Neural cell (in vitro differentiated cells): ENCODE results near the gene SULT4A1. TPM values are rescaled to one million over a fixed set of nuclear protein-coding genes. Genes with fewer than 3 reads are reported as not detected.

Source experiments
- H2AFZ ChIP-seq: fragments of 200-600, 300-800 bp; sonication (generic), shearing (Covaris generic); 2 replicates; pipeline ENCODE4 v1.6.0; 2014; ENCODE audit warnings: low read depth, mild to moderate bottlenecking, antibody characterized with exemption, low read length, moderate library complexity
- H3F3A ChIP-seq: fragments of 200-600 bp; shearing (Covaris generic); 2 replicates; pipeline ENCODE4 v1.6.1; 2016; ENCODE audit warnings: mild to moderate bottlenecking, moderate library complexity, mixed read lengths, antibody characterized with exemption, low read length; ENCODE audit not compliant: insufficient read depth, poor library complexity, severe bottlenecking
- H3K27ac ChIP-seq: fragments of 200-600, 300-800 bp; sonication (generic), shearing (Covaris generic); 2 replicates; pipeline ENCODE4 v1.5.1; 2014; ENCODE audit warnings: mild to moderate bottlenecking, low read length, moderate library complexity
- H3K27me3 ChIP-seq: fragments of 300-800, 200-600 bp; sonication (generic), shearing (Covaris generic); 2 replicates; pipeline ENCODE4 v1.6.0; 2014; ENCODE audit warnings: mild to moderate bottlenecking, low read depth, low read length, moderate library complexity; ENCODE audit not compliant: insufficient read depth
- H3K36me3 ChIP-seq: fragments of 300-800, 200-600 bp; sonication (generic), shearing (Covaris generic); 2 replicates; pipeline ENCODE4 v1.5.1; 2014; ENCODE audit warnings: mild to moderate bottlenecking, antibody characterized with exemption, low read length, moderate library complexity; ENCODE audit not compliant: insufficient read depth
- H3K4me2 ChIP-seq: fragments of 300-800, 200-600 bp; sonication (generic), shearing (Covaris generic); 2 replicates; pipeline ENCODE4 v1.6.0; 2014; ENCODE audit warnings: mild to moderate bottlenecking, low read length
- H3K4me3 ChIP-seq: fragments of 300-800, 200-600 bp; sonication (generic), shearing (Covaris generic); 2 replicates; pipeline ENCODE4 v1.5.1; 2014; ENCODE audit warnings: mild to moderate bottlenecking, low read length, moderate library complexity
- H3K79me2 ChIP-seq: fragments of 200-600 bp; shearing (Covaris generic); replicated peaks from 2 replicates; pipeline ENCODE4 v1.6.0; 2014; ENCODE audit warnings: mild to moderate bottlenecking, low read length, moderate library complexity; ENCODE audit not compliant: insufficient read depth
- H3K9ac ChIP-seq: fragments of 300-800, 200-600 bp; sonication (generic), shearing (Covaris generic); 2 replicates; pipeline ENCODE4 v1.6.1; 2016; ENCODE audit warnings: mild to moderate bottlenecking, low read length, mixed read lengths
- H3K9me2 ChIP-seq: fragments of 200-600 bp; shearing (Covaris generic); 2 replicates; pipeline ENCODE4 v1.6.1; 2016; ENCODE audit warnings: mild to moderate bottlenecking, low read length, mixed read lengths; ENCODE audit not compliant: insufficient read depth
- H3K9me3 ChIP-seq: fragments of 200-600, 300-800 bp; sonication (generic), shearing (Covaris generic); 2 replicates; pipeline ENCODE4 v1.6.1; 2016; ENCODE audit warnings: mild to moderate bottlenecking, mixed run types, low read length, moderate library complexity, mixed read lengths
- H4K20me1 ChIP-seq: fragments of 200-600 bp; shearing (Covaris generic); 2 replicates; pipeline ENCODE4 v1.6.1; 2016; ENCODE audit warnings: mild to moderate bottlenecking, mixed run types; ENCODE audit not compliant: insufficient read depth
- EP300 ChIP-seq: fragments of 450-650 bp; conservative IDR thresholded peaks from 2 replicates; pipeline ENCODE4 v1.6.1; 2014; ENCODE audit warnings: antibody characterized with exemption, mild to moderate bottlenecking, moderate library complexity; ENCODE audit not compliant: poor library complexity, severe bottlenecking
- EZH2 ChIP-seq: fragments of 200-600, 300-800 bp; shearing (Covaris generic), sonication (generic); IDR thresholded peaks from 2 replicates; pipeline ENCODE4 v1.6.1; 2014; ENCODE audit warnings: antibody characterized with exemption, low read length, borderline replicate concordance, mild to moderate bottlenecking; ENCODE audit not compliant: insufficient read depth, poor library complexity, severe bottlenecking
- MXI1 ChIP-seq: fragments of 450-650 bp; conservative IDR thresholded peaks from 2 replicates; pipeline ENCODE4 v1.6.1; 2014; ENCODE audit warnings: antibody characterized with exemption, mild to moderate bottlenecking; ENCODE audit not compliant: poor library complexity, severe bottlenecking
- POLR2AphosphoS5 ChIP-seq: IDR thresholded peaks from 2 replicates; pipeline ENCODE4 v1.6.1; 2012
- RAD21 ChIP-seq: fragments of 450-650 bp; conservative IDR thresholded peaks from 2 replicates; pipeline ENCODE4 v1.6.1; 2014; ENCODE audit warnings: antibody characterized with exemption, mild to moderate bottlenecking, moderate library complexity
- SMC3 ChIP-seq: fragments of 450-650 bp; conservative IDR thresholded peaks from 2 replicates; pipeline ENCODE4 v1.6.1; 2014; ENCODE audit warnings: antibody characterized with exemption, mild to moderate bottlenecking, moderate library complexity; ENCODE audit not compliant: poor library complexity
- TAF1 ChIP-seq: IDR thresholded peaks from 2 replicates; pipeline ENCODE4 v1.6.1; 2012; ENCODE audit warnings: low read depth
- polyA plus RNA-seq: library from polyadenylated mRNA; depleted of rRNA; stranded (reverse); fragments of >200 nt; gene quantifications from 2 replicates; pipeline ENCODE4 v1.2.3, GENCODE V29; 2014
- TF ChIP-seq, protein P1 (sequence below): fragments of 450-650 bp; IDR thresholded peaks from 2 replicates; pipeline ENCODE4 v1.5.1; 2014; ENCODE audit warnings: antibody characterized with exemption, mild to moderate bottlenecking, moderate library complexity; ENCODE audit not compliant: poor library complexity, severe bottlenecking
- TF ChIP-seq, protein P2 (sequence below): IDR thresholded peaks from 2 replicates; pipeline ENCODE4 v1.6.1; 2012; ENCODE audit warnings: borderline replicate concordance

SULT4A1 gene
- polyA plus RNA-seq, 1 donor from 2014 or later: 182 TPM

DNA sequence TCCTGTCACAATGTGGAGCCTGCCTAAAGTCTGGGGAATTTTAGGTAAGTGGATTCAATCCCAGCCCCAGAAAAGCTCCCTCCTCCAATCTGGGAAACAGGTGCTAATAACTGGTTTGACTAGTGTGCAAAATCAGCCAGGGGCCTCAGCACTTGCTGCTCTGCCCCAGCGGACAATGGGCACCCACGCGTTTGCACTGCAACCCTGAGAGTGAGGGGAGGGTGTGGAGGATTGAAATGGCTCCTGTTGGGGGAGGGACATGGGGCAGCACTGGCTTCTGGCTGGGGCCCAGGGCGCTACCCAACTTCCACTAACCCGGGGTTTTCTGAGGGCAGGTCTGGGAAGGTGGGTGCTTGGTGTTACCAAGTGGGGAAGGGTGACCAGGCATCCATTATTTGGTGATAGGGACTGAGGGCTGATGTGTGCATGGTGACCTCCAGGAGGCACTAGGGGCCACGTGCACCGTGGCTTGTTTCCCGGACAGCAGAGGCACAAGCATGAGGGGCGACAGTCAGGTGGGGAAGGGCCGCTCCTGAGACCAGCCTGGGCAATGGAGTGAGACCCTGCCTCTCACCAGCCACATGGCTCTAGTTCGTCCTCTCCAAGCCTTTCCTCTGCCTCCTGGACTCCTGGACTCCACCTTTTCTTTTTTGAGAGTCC is 33.8 kb upstream of the SULT4A1 start:
- no peak overlapping the region for H3K4me3 ChIP-seq
- no peak overlapping the region for H3K27ac ChIP-seq
- H2AFZ ChIP-seq: no peak overlapping the region
- H3K79me2 ChIP-seq: no peaks in the 10 kb centered on the region
- TF ChIP-seq EZH2 (no peak), POLR2AphosphoS5 (no peak), SMC3 (no peak), EP300 (no peak), TAF1 (no peak), RAD21 (no peak), MXI1 (no peak)
- TF ChIP-seq, protein P1, sequence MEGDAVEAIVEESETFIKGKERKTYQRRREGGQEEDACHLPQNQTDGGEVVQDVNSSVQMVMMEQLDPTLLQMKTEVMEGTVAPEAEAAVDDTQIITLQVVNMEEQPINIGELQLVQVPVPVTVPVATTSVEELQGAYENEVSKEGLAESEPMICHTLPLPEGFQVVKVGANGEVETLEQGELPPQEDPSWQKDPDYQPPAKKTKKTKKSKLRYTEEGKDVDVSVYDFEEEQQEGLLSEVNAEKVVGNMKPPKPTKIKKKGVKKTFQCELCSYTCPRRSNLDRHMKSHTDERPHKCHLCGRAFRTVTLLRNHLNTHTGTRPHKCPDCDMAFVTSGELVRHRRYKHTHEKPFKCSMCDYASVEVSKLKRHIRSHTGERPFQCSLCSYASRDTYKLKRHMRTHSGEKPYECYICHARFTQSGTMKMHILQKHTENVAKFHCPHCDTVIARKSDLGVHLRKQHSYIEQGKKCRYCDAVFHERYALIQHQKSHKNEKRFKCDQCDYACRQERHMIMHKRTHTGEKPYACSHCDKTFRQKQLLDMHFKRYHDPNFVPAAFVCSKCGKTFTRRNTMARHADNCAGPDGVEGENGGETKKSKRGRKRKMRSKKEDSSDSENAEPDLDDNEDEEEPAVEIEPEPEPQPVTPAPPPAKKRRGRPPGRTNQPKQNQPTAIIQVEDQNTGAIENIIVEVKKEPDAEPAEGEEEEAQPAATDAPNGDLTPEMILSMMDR: no peak
- TF ChIP-seq, protein P2, sequence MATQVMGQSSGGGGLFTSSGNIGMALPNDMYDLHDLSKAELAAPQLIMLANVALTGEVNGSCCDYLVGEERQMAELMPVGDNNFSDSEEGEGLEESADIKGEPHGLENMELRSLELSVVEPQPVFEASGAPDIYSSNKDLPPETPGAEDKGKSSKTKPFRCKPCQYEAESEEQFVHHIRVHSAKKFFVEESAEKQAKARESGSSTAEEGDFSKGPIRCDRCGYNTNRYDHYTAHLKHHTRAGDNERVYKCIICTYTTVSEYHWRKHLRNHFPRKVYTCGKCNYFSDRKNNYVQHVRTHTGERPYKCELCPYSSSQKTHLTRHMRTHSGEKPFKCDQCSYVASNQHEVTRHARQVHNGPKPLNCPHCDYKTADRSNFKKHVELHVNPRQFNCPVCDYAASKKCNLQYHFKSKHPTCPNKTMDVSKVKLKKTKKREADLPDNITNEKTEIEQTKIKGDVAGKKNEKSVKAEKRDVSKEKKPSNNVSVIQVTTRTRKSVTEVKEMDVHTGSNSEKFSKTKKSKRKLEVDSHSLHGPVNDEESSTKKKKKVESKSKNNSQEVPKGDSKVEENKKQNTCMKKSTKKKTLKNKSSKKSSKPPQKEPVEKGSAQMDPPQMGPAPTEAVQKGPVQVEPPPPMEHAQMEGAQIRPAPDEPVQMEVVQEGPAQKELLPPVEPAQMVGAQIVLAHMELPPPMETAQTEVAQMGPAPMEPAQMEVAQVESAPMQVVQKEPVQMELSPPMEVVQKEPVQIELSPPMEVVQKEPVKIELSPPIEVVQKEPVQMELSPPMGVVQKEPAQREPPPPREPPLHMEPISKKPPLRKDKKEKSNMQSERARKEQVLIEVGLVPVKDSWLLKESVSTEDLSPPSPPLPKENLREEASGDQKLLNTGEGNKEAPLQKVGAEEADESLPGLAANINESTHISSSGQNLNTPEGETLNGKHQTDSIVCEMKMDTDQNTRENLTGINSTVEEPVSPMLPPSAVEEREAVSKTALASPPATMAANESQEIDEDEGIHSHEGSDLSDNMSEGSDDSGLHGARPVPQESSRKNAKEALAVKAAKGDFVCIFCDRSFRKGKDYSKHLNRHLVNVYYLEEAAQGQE: no peak
- H3K9me2 ChIP-seq: no peaks in the 10 kb centered on the region
- no peaks in the 10 kb centered on the region for H3F3A ChIP-seq
- H3K4me2 ChIP-seq: no peak overlapping the region
- no peaks in the 10 kb centered on the region for H3K9me3 ChIP-seq
- peaks cover 20% of the 10 kb centered on the region for H3K27me3 ChIP-seq
- no peak overlapping the region for H3K9ac ChIP-seq
- no peaks in the 10 kb centered on the region for H4K20me1 ChIP-seq
- no peaks in the 10 kb centered on the region for H3K36me3 ChIP-seq

DNA sequence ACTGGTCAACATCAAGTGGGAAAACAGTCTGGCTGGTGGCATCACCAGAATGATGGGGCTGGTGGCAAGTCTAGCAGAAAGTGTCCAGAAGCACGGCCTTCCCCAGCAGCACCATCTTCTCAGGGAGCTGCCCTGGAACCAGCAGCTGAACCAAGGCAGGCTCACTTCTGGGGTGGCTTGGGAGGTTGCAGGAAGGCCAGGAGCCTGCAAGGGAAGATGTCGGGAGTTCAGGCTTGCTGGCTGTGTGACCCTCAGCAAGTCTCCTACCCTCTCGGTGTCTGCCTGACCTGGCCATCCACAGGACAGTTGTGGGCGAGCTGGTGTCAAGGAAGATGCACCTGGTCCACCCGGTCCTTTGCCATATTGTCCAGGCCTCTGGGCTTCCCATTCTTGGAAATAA is 31.8 kb upstream of the SULT4A1 start:
- no peak overlapping the region for H2AFZ ChIP-seq
- no peak overlapping the region for H3K9ac ChIP-seq
- H3F3A ChIP-seq: no peaks in the 10 kb centered on the region
- H3K36me3 ChIP-seq: no peaks in the 10 kb centered on the region
- H3K4me3 ChIP-seq: no peak overlapping the region
- H3K27me3 ChIP-seq: peaks cover 40% of the 10 kb centered on the region
- no peaks in the 10 kb centered on the region for H3K9me2 ChIP-seq
- no peaks in the 10 kb centered on the region for H3K9me3 ChIP-seq
- TF ChIP-seq EP300: no peak
- TF ChIP-seq SMC3: no peak
- TF ChIP-seq TAF1: no peak
- no peak for TF ChIP-seq MXI1
- no peak for TF ChIP-seq POLR2AphosphoS5
- TF ChIP-seq, protein P2: no peak
- TF ChIP-seq, protein P1: no peak
- TF ChIP-seq RAD21: no peak
- TF ChIP-seq EZH2: no peak
- H4K20me1 ChIP-seq: no peaks in the 10 kb centered on the region
- H3K27ac ChIP-seq: no peak overlapping the region
- H3K4me2 ChIP-seq: no peak overlapping the region
- H3K79me2 ChIP-seq: no peaks in the 10 kb centered on the region
